ENCODE data around the gene MYRIP.

The MYRIP gene

GRCh38 chr3:39849992-39850715 lies 40.7 kb downstream of the MYRIP start:
- CTCF ChIA-PET: no interaction called here
- POLR2A ChIA-PET: no interaction called here
- DNase-seq (ENCODE audit: extremely low spot score): no peak
- TF ChIP-seq, protein P1, sequence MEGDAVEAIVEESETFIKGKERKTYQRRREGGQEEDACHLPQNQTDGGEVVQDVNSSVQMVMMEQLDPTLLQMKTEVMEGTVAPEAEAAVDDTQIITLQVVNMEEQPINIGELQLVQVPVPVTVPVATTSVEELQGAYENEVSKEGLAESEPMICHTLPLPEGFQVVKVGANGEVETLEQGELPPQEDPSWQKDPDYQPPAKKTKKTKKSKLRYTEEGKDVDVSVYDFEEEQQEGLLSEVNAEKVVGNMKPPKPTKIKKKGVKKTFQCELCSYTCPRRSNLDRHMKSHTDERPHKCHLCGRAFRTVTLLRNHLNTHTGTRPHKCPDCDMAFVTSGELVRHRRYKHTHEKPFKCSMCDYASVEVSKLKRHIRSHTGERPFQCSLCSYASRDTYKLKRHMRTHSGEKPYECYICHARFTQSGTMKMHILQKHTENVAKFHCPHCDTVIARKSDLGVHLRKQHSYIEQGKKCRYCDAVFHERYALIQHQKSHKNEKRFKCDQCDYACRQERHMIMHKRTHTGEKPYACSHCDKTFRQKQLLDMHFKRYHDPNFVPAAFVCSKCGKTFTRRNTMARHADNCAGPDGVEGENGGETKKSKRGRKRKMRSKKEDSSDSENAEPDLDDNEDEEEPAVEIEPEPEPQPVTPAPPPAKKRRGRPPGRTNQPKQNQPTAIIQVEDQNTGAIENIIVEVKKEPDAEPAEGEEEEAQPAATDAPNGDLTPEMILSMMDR (IDR thresholded peaks at IDR 0.05; ENCODE audit: control extremely low read depth, extremely low read depth, low read depth, missing control alignments): no peak

- no peak for DNase-seq (ENCODE audit: extremely low spot score)
- POLR2A ChIA-PET: no interaction called here
- TF ChIP-seq, protein P1 (IDR thresholded peaks at IDR 0.05; ENCODE audit: control extremely low read depth, extremely low read depth, low read depth, missing control alignments): no peak
- CTCF ChIA-PET: no interaction called here
These were observed 41.3 kb downstream of the MYRIP start for GRCh38 chr3:39850716-39851032.

- ChIA-PET POLR2A (no interaction called here), CTCF (no interaction called here)
- DNase-seq (ENCODE audit: extremely low spot score): no peak
- TF ChIP-seq, protein P1 (IDR thresholded peaks at IDR 0.05; ENCODE audit: control extremely low read depth, extremely low read depth, low read depth, missing control alignments): no peak
These were observed 46.1 kb downstream of the MYRIP start for GRCh38 chr3:39855517-39855916.

GRCh38 chr3:39869890-39870289 lies 60.5 kb downstream of the MYRIP start:
- ChIA-PET CTCF (no interaction called here), POLR2A (no interaction called here)
- TF ChIP-seq, protein P1 (IDR thresholded peaks at IDR 0.05; ENCODE audit: control extremely low read depth, extremely low read depth, low read depth, missing control alignments): no peak
- DNase-seq (ENCODE audit: extremely low spot score): no peak

- no peak for DNase-seq (ENCODE audit: extremely low spot score)
- ChIA-PET CTCF (no interaction called here), POLR2A (no interaction called here)
- TF ChIP-seq, protein P1 (IDR thresholded peaks at IDR 0.05; ENCODE audit: control extremely low read depth, extremely low read depth, low read depth, missing control alignments): no peak
These were observed 61.3 kb downstream of the MYRIP start for GRCh38 chr3:39870706-39871105.

GRCh38 chr3:39879581-39879980 lies 70.2 kb downstream of the MYRIP start:
- TF ChIP-seq, protein P1 (IDR thresholded peaks at IDR 0.05; ENCODE audit: control extremely low read depth, extremely low read depth, low read depth, missing control alignments): no peak
- ChIA-PET POLR2A (no interaction called here), CTCF (interaction anchor here (1.0 kb wide), 1 partner anchor 38 kb away, joined by 3 read pairs; no protein-coding TSS in a partner anchor)
- no peak for DNase-seq (ENCODE audit: extremely low spot score)

All from GM10248 (cell line).